Choroid plexus epithelial cell (primary cell): ENCODE data around the gene UHRF2.

Source experiments
- DNase-seq: peaks from one replicate; pipeline ENCODE4 v3.0.0-alpha.2; 2010; ENCODE audit warnings: low read depth
- H3K4me3 ChIP-seq: 2 replicates; pipeline ENCODE4 v1.5.1; 2011; ENCODE audit warnings: low read depth, mild to moderate bottlenecking, control low read depth, low read length, moderate library complexity
- TF ChIP-seq, protein P1 (sequence below): conservative IDR thresholded peaks from 2 replicates; pipeline ENCODE4 v1.5.1; 2011; ENCODE audit warnings: low read depth, mild to moderate bottlenecking, control low read depth, inconsistent platforms, low read length, moderate library complexity

Gene UHRF2

DNA sequence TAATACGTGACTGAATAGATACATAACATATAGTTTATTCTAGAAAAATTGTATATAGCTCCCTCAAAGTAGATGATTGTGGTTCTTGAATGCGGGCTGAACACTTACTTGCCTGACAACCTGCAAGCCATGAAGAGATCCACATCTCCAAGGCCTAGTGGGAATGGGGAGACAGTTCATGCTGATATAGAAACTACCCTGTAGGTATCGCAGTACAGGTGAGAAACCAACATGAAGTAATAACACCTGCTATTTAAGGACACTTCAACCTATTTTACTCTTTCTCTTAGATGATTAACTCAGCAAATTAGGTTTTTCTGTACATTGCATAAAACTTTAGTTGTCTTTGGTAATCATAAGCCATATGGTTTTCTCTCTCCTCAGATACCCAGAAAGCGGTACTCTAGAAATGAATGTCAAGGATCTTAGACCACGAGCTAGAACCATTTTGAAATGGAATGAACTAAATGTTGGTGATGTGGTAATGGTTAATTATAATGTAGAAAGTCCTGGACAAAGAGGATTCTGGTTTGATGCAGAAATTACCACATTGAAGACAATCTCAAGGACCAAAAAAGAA, 47.3 kb downstream of the UHRF2 start:
- TF ChIP-seq, protein P1, sequence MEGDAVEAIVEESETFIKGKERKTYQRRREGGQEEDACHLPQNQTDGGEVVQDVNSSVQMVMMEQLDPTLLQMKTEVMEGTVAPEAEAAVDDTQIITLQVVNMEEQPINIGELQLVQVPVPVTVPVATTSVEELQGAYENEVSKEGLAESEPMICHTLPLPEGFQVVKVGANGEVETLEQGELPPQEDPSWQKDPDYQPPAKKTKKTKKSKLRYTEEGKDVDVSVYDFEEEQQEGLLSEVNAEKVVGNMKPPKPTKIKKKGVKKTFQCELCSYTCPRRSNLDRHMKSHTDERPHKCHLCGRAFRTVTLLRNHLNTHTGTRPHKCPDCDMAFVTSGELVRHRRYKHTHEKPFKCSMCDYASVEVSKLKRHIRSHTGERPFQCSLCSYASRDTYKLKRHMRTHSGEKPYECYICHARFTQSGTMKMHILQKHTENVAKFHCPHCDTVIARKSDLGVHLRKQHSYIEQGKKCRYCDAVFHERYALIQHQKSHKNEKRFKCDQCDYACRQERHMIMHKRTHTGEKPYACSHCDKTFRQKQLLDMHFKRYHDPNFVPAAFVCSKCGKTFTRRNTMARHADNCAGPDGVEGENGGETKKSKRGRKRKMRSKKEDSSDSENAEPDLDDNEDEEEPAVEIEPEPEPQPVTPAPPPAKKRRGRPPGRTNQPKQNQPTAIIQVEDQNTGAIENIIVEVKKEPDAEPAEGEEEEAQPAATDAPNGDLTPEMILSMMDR: no peak
- no peak overlapping the region for H3K4me3 ChIP-seq
- no peak for DNase-seq

DNA sequence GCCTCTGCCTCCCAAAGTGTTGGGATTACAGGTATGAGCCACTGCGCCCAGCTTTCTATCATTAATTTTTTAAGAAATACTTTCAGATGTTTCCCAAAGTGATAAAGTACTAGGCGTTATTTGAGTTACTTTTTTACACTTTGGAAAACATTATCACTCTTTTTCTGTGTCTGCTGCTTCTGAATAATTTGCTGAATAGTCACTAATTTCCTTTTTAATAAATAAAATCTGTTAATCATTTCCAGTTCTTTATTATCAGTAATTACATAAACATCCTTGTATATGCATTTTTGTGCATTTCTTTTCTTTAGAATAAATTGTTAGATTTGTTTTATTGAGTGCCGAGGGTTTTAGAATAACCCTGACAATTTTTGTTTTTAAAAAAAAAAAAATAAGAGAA, 48.6 kb downstream of the UHRF2 start:
- TF ChIP-seq, protein P1: no peak
- no peak for DNase-seq
- H3K4me3 ChIP-seq: no peak overlapping the region

DNA sequence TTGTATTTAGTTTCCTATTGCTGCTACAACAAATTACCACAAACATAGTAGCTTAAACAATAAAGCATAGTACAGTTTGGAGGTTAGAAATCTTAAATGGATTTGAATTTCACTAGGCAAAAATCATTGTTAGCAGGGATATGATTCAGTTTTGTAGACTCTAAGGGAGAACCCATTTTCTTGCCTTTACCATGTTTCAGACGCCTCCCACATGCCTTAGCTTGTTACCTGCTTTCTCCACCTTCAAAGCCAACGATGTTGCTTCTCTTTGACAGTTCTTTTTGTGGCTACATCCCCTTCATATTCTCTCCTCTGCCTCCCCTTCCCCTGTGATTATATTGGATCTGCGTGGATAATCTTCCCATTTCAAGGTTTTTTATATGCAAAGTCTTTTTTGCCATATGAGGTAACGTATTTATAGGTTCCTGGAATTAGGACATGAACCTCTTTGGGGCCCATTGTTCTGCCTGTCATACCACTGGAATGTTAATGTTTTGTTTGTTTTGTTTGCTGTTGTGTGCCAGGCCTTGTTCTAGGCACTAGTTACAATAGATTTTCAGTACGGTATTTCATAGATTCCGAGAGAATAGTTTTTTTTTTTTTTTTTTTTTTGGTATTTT, 54.1 kb downstream of the UHRF2 start:
- DNase-seq: no peak
- TF ChIP-seq, protein P1: no peak
- H3K4me3 ChIP-seq: no peak overlapping the region

DNA sequence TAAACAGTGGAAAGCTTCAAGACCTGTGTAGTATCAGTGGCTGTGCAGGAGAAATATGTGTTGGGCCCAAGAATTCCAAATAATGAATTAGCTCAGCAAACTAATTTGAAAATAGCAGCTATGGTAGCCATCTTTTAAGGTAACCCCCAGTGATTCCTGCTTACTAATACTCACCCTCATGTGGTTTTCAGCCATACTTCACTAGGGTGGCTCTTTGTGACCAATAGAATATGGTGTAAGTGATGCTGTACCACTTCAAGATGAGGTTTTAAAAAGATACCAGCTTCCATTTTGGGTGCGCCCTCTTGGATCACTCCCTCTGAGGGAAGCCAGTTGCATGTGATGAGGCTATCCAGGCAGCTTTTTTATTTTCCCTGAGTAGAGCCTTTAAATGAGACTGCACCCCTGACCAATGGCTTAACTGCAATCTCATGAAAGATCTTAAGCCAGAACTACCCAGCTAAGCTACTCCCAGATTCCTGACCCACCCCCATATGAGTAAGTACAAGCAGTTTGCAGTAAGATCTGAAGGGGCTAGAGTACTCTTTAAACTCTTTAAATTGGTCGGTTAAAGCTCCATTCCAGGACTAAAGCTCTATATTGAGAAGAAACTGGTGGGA, 58.3 kb downstream of the UHRF2 start:
- TF ChIP-seq, protein P1: no peak
- no peak for DNase-seq
- no peak overlapping the region for H3K4me3 ChIP-seq

DNA sequence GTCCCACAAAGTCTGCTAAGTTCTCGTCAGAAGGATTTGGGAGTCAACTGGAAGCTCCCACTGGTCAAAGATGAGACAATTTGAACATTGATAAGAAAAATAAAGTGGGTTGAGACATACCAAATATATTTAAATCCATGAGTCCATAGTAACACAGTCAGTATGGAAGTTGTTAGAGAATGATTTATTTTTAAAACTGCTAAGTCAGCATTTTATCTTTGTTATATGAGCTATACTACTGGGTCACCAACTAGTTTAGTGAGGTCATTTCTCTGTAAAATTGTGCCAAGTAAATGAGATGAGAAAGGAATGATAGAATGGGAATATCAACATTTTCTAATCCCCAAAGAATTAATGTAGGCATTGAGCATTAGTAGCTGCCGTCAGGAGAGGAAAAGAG, 60.2 kb downstream of the UHRF2 start:
- TF ChIP-seq, protein P1: no peak
- no peak for DNase-seq
- H3K4me3 ChIP-seq: no peak overlapping the region

DNA sequence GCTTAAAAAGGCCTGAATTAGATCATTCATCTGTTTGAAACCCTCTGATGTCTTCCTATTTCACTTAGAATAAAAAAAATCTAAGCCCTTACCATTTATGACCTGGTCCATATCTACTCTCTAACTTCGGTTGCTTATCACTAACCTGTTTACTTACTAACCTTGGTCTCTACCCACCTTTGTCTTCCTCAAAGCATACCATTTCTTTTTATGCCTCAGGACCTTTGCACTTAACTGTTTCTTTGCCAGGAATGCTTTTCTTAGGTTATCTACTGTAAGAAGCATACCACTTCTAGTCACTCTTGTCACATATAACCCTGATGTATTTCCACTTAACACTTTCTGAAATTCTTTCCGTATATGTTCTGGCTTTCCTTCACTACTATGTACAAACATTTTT, 67.0 kb downstream of the UHRF2 start:
- TF ChIP-seq, protein P1: no peak
- H3K4me3 ChIP-seq: no peak overlapping the region
- no peak for DNase-seq

DNA sequence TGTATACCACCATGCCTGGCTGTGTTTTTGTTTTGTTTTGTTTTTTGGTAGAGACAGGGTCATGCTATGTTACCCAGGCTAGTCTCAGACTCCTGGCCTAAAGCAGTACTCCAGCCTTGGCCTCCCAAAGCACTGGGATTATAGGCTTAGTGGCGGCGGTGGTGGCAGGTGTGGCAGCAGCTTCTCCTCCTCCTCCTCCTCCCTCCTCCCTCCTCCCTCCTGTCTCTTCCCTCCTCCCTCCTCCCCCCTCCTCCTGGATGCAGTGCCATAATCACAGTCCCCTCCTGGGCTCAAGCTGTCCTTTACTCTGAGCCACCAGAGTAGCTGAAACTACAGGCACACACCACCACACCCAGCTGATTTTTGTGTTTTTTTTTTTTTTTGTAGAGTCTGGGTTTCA, 71.2 kb downstream of the UHRF2 start:
- TF ChIP-seq, protein P1: no peak
- no peak overlapping the region for H3K4me3 ChIP-seq
- DNase-seq: no peak
